ENCODE data around the gene ITPR2.

Gene ITPR2

GRCh38 chr12:26724309-26724702, 108.7 kb downstream of the ITPR2 start:
- DNase-seq (ENCODE audit: low spot score): no peak
- Histone ChIP-seq H3K4me3 (peak overlapping the region; percentile 24), H3K27ac (peak overlapping the region in 1 of 2 donors; percentile 73)
- no peak for TF ChIP-seq CTCF (IDR thresholded peaks at IDR 0.05)

GRCh38 chr12:26723379-26724308, 109.3 kb downstream of the ITPR2 start:
- H3K27ac ChIP-seq: peak overlapping the region; percentile 16 to 73
- TF ChIP-seq CTCF (IDR thresholded peaks at IDR 0.05): no peak
- H3K4me3 ChIP-seq: peak overlapping the region; percentile 24
- DNase-seq (ENCODE audit: low spot score): no peak

GRCh38 chr12:26721800-26722199, 111.2 kb downstream of the ITPR2 start:
- no peak for TF ChIP-seq CTCF (IDR thresholded peaks at IDR 0.05)
- DNase-seq (ENCODE audit: low spot score): no peak

GRCh38 chr12:26719852-26720251, 113.1 kb downstream of the ITPR2 start:
- no peak for TF ChIP-seq CTCF (IDR thresholded peaks at IDR 0.05)
- no peak for DNase-seq (ENCODE audit: low spot score)

More at GRCh38 chr12:26721800-26722199, 111.2 kb downstream of the ITPR2 start:
- Histone ChIP-seq H3K4me3 (no peak overlapping the region), H3K27ac (no peak overlapping the region)

DNA sequence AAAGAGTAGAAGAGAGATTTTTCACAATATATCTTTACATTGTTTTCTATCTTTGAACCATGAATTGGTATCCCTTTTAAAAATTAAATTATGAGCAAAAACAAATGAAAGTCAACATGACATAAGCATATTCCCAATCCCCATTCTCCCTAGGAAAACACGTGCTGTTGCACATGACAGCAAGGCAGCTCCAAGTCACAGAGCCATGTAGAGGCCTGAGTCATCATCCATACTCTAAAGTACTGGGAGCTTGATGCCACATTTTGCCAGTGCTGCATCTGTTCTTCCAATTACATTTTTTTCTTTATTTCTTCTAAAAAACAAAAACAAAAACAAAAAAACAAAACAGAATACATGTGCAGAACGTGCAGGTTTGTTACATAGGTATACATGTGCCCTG, 115.2 kb downstream of the ITPR2 start:
- no peak overlapping the region for H3K27ac ChIP-seq
- DNase-seq (ENCODE audit: low spot score): no peak
- TF ChIP-seq CTCF (IDR thresholded peaks at IDR 0.05): no peak
- no peak overlapping the region for H3K4me3 ChIP-seq

More at GRCh38 chr12:26719852-26720251, 113.1 kb downstream of the ITPR2 start:
- no peak overlapping the region for H3K27ac ChIP-seq
- no peak overlapping the region for H3K4me3 ChIP-seq

GRCh38 chr12:26715232-26715631, 117.8 kb downstream of the ITPR2 start:
- no peak overlapping the region for H3K4me3 ChIP-seq
- TF ChIP-seq CTCF (IDR thresholded peaks at IDR 0.05): no peak
- no peak overlapping the region for H3K27ac ChIP-seq
- no peak for DNase-seq (ENCODE audit: low spot score)

DNA sequence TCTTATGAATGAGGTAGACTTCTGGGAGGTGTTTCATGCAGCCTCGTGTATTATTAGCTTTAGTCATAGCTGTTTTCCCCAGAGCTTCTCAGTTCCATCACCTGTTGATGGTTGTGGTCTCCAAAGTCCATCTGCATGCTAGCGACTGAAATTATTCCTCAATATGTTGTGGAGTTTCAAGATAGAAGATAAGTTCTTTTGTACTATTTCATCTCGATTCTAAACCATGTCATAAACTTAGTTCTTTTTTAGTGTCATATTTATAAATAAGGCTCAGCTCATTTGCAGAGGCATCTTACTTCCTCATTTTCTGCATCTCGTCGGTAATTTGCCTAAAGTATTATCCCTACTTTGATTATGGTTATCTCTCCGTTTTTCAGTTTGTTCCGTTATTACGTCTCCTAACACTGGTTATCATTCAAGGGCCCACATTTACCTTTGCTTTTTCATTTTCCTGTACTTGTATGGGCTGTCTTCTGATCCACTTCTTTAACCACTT, 119.1 kb downstream of the ITPR2 start:
- TF ChIP-seq CTCF (IDR thresholded peaks at IDR 0.05): no peak
- no peak for DNase-seq (ENCODE audit: low spot score)
- Histone ChIP-seq H3K4me3 (no peak overlapping the region), H3K27ac (no peak overlapping the region)

Data from coronary artery (tissue), 2 donors.